Cerebellar cortex (tissue), 1 donor: ENCODE measurements around the gene SHISA6.

Experiments
- DNase-seq: peaks from one replicate; pipeline ENCODE4 v3.0.0-alpha.2; 2015; ENCODE audit warnings: low spot score

SHISA6 gene

GRCh38 chr17:11539637-11540036 is 298.6 kb downstream of the SHISA6 start:
- DNase-seq = no peak

GRCh38 chr17:11545002-11545401 is 304.0 kb downstream of the SHISA6 start:
- no peak for DNase-seq

- DNase-seq = no peak
Measured at GRCh38 chr17:11545696-11546095, 304.7 kb downstream of the SHISA6 start.

GRCh38 chr17:11547853-11548252 is 306.8 kb downstream of the SHISA6 start:
- no peak for DNase-seq

- no peak for DNase-seq
Measured at GRCh38 chr17:11548398-11548797, 307.4 kb downstream of the SHISA6 start.

- no peak for DNase-seq
Measured at GRCh38 chr17:11550431-11550830, 309.4 kb downstream of the SHISA6 start.

- DNase-seq = no peak
Measured at GRCh38 chr17:11551442-11551841, 310.4 kb downstream of the SHISA6 start.

GRCh38 chr17:11553135-11553534 is 312.1 kb downstream of the SHISA6 start:
- no peak for DNase-seq

GRCh38 chr17:11554042-11554441 is 313.0 kb downstream of the SHISA6 start:
- no peak for DNase-seq

GRCh38 chr17:11554542-11554941 is 313.5 kb downstream of the SHISA6 start:
- no peak for DNase-seq

- no peak for DNase-seq
Measured at GRCh38 chr17:11555530-11555929, 314.5 kb downstream of the SHISA6 start.

GRCh38 chr17:11557727-11558452 is 316.9 kb downstream of the SHISA6 start:
- no peak for DNase-seq

GRCh38 chr17:11558681-11559234 is 317.7 kb downstream of the SHISA6 start:
- DNase-seq = no peak

- no peak for DNase-seq
Measured at GRCh38 chr17:11559601-11560000, 318.6 kb downstream of the SHISA6 start.

- DNase-seq = no peak
Measured at GRCh38 chr17:11561281-11561680, 320.3 kb downstream of the SHISA6 start.

- DNase-seq = no peak
Measured at GRCh38 chr17:11561702-11562101, 320.7 kb downstream of the SHISA6 start.

GRCh38 chr17:11564589-11565380 is 323.8 kb downstream of the SHISA6 start:
- DNase-seq = peak; percentile 14

- DNase-seq = no peak
Measured at GRCh38 chr17:11565591-11565990, 324.6 kb downstream of the SHISA6 start.

- no peak for DNase-seq
Measured at GRCh38 chr17:11578998-11579397, 338.0 kb downstream of the SHISA6 start.

- no peak for DNase-seq
Measured at GRCh38 chr17:11580677-11581076, 339.7 kb downstream of the SHISA6 start.

- DNase-seq = no peak
Measured at GRCh38 chr17:11582217-11582616, 341.2 kb downstream of the SHISA6 start.

GRCh38 chr17:11583306-11583992 is 342.4 kb downstream of the SHISA6 start:
- DNase-seq = no peak

GRCh38 chr17:11589716-11590115 is 348.7 kb downstream of the SHISA6 start:
- DNase-seq = no peak
